ENCODE data around the gene CTXN1.

GRCh38 chr19:7879836-7880235, 46.1 kb downstream of the CTXN1 start:
- TF ChIP-seq CTCF (conservative IDR thresholded peaks at IDR 0.05) (no peak), ZFX (IDR thresholded peaks at IDR 0.05) (no peak)
